Retinal pigment epithelial cell (primary cell): ENCODE data around the gene TMEM143.

ENCODE experiments used
- DNase-seq: peaks from one replicate; pipeline ENCODE4 v3.0.0-alpha.2; 2010; ENCODE audit warnings: low read depth
- H3K4me3 ChIP-seq: 2 replicates; pipeline ENCODE4 v1.5.1; 2011; ENCODE audit warnings: mild to moderate bottlenecking, low read length, control low read depth, moderate library complexity
- CTCF ChIP-seq: conservative IDR thresholded peaks from 2 replicates; pipeline ENCODE4 v1.5.1; 2011; ENCODE audit warnings: low read depth, low read length, control low read depth, inconsistent platforms

TMEM143 gene

GRCh38 chr19:48338802-48339503 lies 24.8 kb downstream of the TMEM143 start:
- H3K4me3 ChIP-seq, result no peak overlapping the region
- no peak for TF ChIP-seq CTCF

GRCh38 chr19:48338253-48338755 lies 25.4 kb downstream of the TMEM143 start:
- H3K4me3 ChIP-seq, result no peak overlapping the region
- DNase-seq, result no peak
- TF ChIP-seq CTCF, result no peak

More at GRCh38 chr19:48338802-48339503, 24.8 kb downstream of the TMEM143 start:
- DNase-seq, result no peak

GRCh38 chr19:48333467-48334384 lies 30.0 kb downstream of the TMEM143 start:
- DNase-seq, result peak; percentile 61
- peak overlapping the region; percentile 52 for H3K4me3 ChIP-seq
- peak; percentile 86 for TF ChIP-seq CTCF

- no peak for TF ChIP-seq CTCF
Observed at GRCh38 chr19:48332662-48333466, 30.9 kb downstream of the TMEM143 start.

GRCh38 chr19:48332351-48332661 lies 31.4 kb downstream of the TMEM143 start:
- no peak for TF ChIP-seq CTCF
- no peak for DNase-seq
- peak overlapping the region; percentile 52 for H3K4me3 ChIP-seq

More at GRCh38 chr19:48332662-48333466, 30.9 kb downstream of the TMEM143 start:
- DNase-seq, result peak; percentile 98
- H3K4me3 ChIP-seq, result peak overlapping the region; percentile 52

GRCh38 chr19:48330012-48330681 lies 33.6 kb downstream of the TMEM143 start:
- H3K4me3 ChIP-seq, result peak overlapping the region; percentile 60
- TF ChIP-seq CTCF, result peak; percentile 10
- DNase-seq, result peak; percentile 59
